ENCODE results near the gene HOMER2.

GRCh38 chr15:82829234-82829633, 123.3 kb downstream of the HOMER2 start:
- TF ChIP-seq CTCF (conservative IDR thresholded peaks at IDR 0.05) (no peak), ZFX (IDR thresholded peaks at IDR 0.05) (no peak)

All from C4-2B (cell line).